ENCODE data around the gene WDR20. TPM values are rescaled to one million over a fixed set of nuclear protein-coding genes. Genes with fewer than 3 reads are reported as not detected.

The WDR20 gene
- total and polyA plus RNA-seq, 2 of the 4 experiments (the other 2 are of a cell fraction), result 20.3 to 27.4 TPM

DNA sequence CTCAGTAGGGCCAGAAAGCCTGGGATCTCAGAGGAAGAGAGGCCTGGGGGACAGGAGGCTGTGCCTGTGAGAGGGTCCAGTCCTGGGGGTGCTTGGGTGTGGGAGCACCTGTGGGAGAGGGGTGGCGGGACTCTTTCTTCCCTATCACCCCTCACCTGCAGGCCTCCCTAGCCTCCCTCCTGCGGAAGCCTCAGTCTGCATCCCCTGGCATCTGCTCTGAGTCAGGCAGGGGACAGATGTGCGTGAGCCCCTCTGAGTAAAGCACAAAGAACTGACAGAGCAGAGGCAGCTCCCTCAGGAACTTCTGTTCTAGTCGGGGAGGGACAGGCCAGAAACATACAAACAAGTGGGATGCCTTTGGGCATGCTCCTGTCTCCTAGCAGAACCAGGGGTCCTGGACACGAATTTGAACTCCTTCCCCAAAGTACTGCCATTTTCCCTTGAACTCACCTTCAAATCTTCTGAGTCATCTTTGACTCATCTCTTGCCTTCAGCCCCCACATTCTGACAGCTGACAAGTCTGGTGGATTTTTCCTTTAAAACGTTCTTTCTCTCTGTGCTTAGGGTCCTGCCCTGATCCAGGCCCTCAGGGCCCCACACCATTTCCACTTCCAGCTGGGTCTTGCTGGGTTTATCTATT is 44.3 kb upstream of the WDR20 start:
- Histone ChIP-seq H2AFZ (replicated peaks; ENCODE audit: low read length, poor library complexity) (peak overlapping the region; percentile 81), H4K8ac (ENCODE audit: low read depth in 2 of 2, low read length in 2 of 2) (no peak overlapping the region), H3K9me3 (ENCODE audit: control insufficient read depth, insufficient read depth, low read length) (no peaks in the 10 kb centered on the region), H3K4me2 (ENCODE audit: low read depth, low read length) (no peak overlapping the region), H2BK120ac (ENCODE audit: low read depth, low read length) (peak overlapping the region; percentile 28; the same call in 1 of the 2 replicates), H4K20me1 (ENCODE audit: insufficient read depth, low read length) (no peaks in the 10 kb centered on the region), H3K9me1 (ENCODE audit: insufficient read depth, low read length) (peaks cover 6% of the 10 kb centered on the region; the same call in 1 of the 2 replicates), H2AK5ac (ENCODE audit: low read depth, low read length) (peak overlapping the region; percentile 48), H3K23ac (ENCODE audit: low read depth, low read length) (peak overlapping the region; percentile 38; the same call in 1 of the 2 replicates), H3K36me3 (ENCODE audit: control insufficient read depth, insufficient read depth, low read length) (no peaks in the 10 kb centered on the region), H4K5ac (ENCODE audit: low read depth, low read length) (no peak overlapping the region), H3K4ac (ENCODE audit: low read depth, low read length) (peak overlapping the region; percentile 30), H3K18ac (ENCODE audit: low read depth, low read length) (no peak overlapping the region), H3K4me1 (ENCODE audit: control insufficient read depth, insufficient read depth, low read length) (peaks cover 12% of the 10 kb centered on the region), H3K27me3 (ENCODE audit: control insufficient read depth, insufficient read depth, low read length) (no peaks in the 10 kb centered on the region), H3K4me3 (ENCODE audit: insufficient read depth, low read depth, low read length) (no peak overlapping the region), H2BK15ac (ENCODE audit: low read depth, low read length) (no peak overlapping the region), H3K27ac (ENCODE audit: insufficient read depth, low read length) (no peak overlapping the region), H4K91ac (ENCODE audit: insufficient read depth, low read depth, low read length) (no peak overlapping the region; the same call in 1 of the 2 replicates), H2BK20ac (ENCODE audit: low read depth, low read length) (peak overlapping the region; percentile 29), H3K56ac (ENCODE audit: extremely low read depth, insufficient read depth, low read length) (no peak overlapping the region), H2BK5ac (ENCODE audit: low read depth, low read length, poor library complexity, severe bottlenecking) (no peak overlapping the region), H3K14ac (replicated peaks; ENCODE audit: low read depth, low read length) (peak overlapping the region; percentile 24; the same call in 1 of the 2 replicates), H3K9ac (ENCODE audit: low read depth, low read length) (no peak overlapping the region), H3K79me1 (ENCODE audit: low read depth in 1 of 2, low read length in 2 of 2) (no peaks in the 10 kb centered on the region), H2AK9ac (replicated peaks; ENCODE audit: low read depth, low read length, poor library complexity) (peak overlapping the region; percentile 86)
- peak; percentile 31 for ATAC-seq (ENCODE audit: low read depth)
- ChIA-PET POLR2A (ENCODE audit: unreplicated experiment) (no interaction called here), CTCF (interaction anchor here (0.9 to 1.6 kb wide), 6 partner anchors 17 to 324 kb away, joined by 3 to 5 read pairs (median 3); no protein-coding TSS in a partner anchor)
- dilution Hi-C loops (cut with HindIII; ENCODE audit: low sequenced_read_pairs, unreplicated experiment), result no loop called here
- intact Hi-C loops (cut with micrococcal nuclease), result loop anchor here (5.0 kb wide), 1 partner anchor 48 kb away; no protein-coding TSS in a partner anchor
- BruUV-seq (replicated peaks), result no TSS peak
- in situ Hi-C loops (cut with MboI; ENCODE audit: low sequenced_read_pairs), result loop anchor here (25.0 kb wide), 1 partner anchor 217 kb away; the partner anchor contains the start of genes MOK and ZNF839
- TF ChIP-seq FOS (IDR thresholded peaks at IDR 0.05; ENCODE audit: low read depth, low read length) (0 out of 2 replicates have a peak, but pooled peaks have one; percentile 28), CEBPB (IDR thresholded peaks at IDR 0.05; ENCODE audit: low read depth, low read length) (no peak)
- DNase-seq, result peak; percentile 66
- WGBS, 2 experiments (ENCODE audit: extremely low coverage in 2 of 2, insufficient read length in 1 of 2), result 69% methylated on average over 5 of the region's 6 CpGs; no CpG with 5 or more reads in 1 of the 2 experiments
